Measurements from ENCODE around the gene ARVCF. TPM values are rescaled to one million over a fixed set of nuclear protein-coding genes. Genes with fewer than 3 reads are reported as not detected.

The ARVCF gene
- total and polyA plus RNA-seq, 9 of the 15 experiments (the other 6 are each of a cell fraction or from before 2014, with no cell fraction given), result 0.03 to 97.4 (median 15.6) TPM

- TF ChIP-seq FOXA3 (CRISPR knock-in tag; conservative IDR thresholded peaks at IDR 0.05 in 1 of 2, IDR thresholded peaks at IDR 0.05 in 1 of 2), result no peak
- TF ChIP-seq ETS2 (tag; IDR thresholded peaks at IDR 0.05; ENCODE audit: borderline replicate concordance, poor library complexity, severe bottlenecking), result no peak
- no peak for TF ChIP-seq CXXC5 (CRISPR knock-in tag; IDR thresholded peaks at IDR 0.05)
- TF ChIP-seq ZNF274 (IDR thresholded peaks at IDR 0.05; ENCODE audit: borderline replicate concordance, low read depth, low read length), result no peak
- no peak for TF ChIP-seq DPF2 (IDR thresholded peaks at IDR 0.05)
- TF ChIP-seq, protein P1, sequence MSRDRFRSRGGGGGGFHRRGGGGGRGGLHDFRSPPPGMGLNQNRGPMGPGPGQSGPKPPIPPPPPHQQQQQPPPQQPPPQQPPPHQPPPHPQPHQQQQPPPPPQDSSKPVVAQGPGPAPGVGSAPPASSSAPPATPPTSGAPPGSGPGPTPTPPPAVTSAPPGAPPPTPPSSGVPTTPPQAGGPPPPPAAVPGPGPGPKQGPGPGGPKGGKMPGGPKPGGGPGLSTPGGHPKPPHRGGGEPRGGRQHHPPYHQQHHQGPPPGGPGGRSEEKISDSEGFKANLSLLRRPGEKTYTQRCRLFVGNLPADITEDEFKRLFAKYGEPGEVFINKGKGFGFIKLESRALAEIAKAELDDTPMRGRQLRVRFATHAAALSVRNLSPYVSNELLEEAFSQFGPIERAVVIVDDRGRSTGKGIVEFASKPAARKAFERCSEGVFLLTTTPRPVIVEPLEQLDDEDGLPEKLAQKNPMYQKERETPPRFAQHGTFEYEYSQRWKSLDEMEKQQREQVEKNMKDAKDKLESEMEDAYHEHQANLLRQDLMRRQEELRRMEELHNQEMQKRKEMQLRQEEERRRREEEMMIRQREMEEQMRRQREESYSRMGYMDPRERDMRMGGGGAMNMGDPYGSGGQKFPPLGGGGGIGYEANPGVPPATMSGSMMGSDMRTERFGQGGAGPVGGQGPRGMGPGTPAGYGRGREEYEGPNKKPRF (IDR thresholded peaks at IDR 0.05; ENCODE audit: low read depth, low read length), result no peak
- TF ChIP-seq ZNF766 (CRISPR knock-in tag; conservative IDR thresholded peaks at IDR 0.05), result no peak
- TF ChIP-seq NFE2 (IDR thresholded peaks at IDR 0.05; ENCODE audit: low read depth), result no peak
- TF ChIP-seq ZNF830 (CRISPR knock-in tag; IDR thresholded peaks at IDR 0.05), result no peak
- TF ChIP-seq, protein P2, sequence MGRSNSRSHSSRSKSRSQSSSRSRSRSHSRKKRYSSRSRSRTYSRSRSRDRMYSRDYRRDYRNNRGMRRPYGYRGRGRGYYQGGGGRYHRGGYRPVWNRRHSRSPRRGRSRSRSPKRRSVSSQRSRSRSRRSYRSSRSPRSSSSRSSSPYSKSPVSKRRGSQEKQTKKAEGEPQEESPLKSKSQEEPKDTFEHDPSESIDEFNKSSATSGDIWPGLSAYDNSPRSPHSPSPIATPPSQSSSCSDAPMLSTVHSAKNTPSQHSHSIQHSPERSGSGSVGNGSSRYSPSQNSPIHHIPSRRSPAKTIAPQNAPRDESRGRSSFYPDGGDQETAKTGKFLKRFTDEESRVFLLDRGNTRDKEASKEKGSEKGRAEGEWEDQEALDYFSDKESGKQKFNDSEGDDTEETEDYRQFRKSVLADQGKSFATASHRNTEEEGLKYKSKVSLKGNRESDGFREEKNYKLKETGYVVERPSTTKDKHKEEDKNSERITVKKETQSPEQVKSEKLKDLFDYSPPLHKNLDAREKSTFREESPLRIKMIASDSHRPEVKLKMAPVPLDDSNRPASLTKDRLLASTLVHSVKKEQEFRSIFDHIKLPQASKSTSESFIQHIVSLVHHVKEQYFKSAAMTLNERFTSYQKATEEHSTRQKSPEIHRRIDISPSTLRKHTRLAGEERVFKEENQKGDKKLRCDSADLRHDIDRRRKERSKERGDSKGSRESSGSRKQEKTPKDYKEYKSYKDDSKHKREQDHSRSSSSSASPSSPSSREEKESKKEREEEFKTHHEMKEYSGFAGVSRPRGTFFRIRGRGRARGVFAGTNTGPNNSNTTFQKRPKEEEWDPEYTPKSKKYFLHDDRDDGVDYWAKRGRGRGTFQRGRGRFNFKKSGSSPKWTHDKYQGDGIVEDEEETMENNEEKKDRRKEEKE (IDR thresholded peaks at IDR 0.05; ENCODE audit: borderline replicate concordance in 1 of 2, control insufficient read depth in 1 of 2, low read depth in 2 of 2, low read length in 1 of 2), result no peak
- no peak for TF ChIP-seq ZNF551 (CRISPR knock-in tag; IDR thresholded peaks at IDR 0.05)
- no peak for TF ChIP-seq CBX3 (IDR thresholded peaks at IDR 0.05; ENCODE audit: borderline replicate concordance in 1 of 2, low read length in 2 of 2)
- peak; percentile 23; the same call in 1 of the 2 replicates for TF ChIP-seq POLR2AphosphoS5 (IDR thresholded peaks at IDR 0.05; ENCODE audit: control insufficient read depth, insufficient read depth, low read depth, low read length)
- no peak for TF ChIP-seq ZNF232 (CRISPR knock-in tag; IDR thresholded peaks at IDR 0.05)
- no peak for TF ChIP-seq MED1 (CRISPR knock-in tag; IDR thresholded peaks at IDR 0.05; ENCODE audit: borderline replicate concordance)
- no peak for TF ChIP-seq THRAP3 (IDR thresholded peaks at IDR 0.05; ENCODE audit: borderline replicate concordance)
- no peak for TF ChIP-seq GATA2 (CRISPR knock-in tag; IDR thresholded peaks at IDR 0.05)
- TF ChIP-seq ZNF76 (CRISPR knock-in tag; IDR thresholded peaks at IDR 0.05; ENCODE audit: borderline replicate concordance), result no peak
- no peak for TF ChIP-seq RBM39 (optimal IDR thresholded peaks at IDR 0.05; ENCODE audit: low read depth, low read length)
Measured at GRCh38 chr22:19964701-19965386, 51.8 kb downstream of the ARVCF start (continued).

Measured in K562 (cell line).